ENCODE data around the gene MAP4.
"Not testable (repeated sequence)": the region's sequence is repeated elsewhere in the genome, so short reads cannot be mapped to it uniquely, and the experiment has no call there.

Gene MAP4

DNA sequence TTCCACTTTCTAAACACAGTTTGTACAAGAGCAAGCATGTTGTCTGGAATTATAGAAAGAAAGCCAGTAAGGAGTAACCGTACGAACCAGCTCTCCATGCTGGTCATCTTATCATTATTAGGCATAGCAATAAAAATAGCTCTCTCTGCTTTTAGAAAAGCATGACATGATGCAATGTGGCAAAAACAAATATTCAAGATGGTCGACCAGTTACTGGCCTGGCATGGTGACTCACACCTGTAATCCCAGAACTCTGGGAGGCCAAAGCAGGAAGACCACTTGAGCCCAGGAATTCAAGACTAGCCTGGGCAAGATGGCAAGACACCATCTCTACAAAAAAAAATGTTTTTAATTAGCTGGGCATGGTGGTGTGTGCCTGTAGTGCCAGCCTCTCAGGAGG, 2.6 kb upstream of the MAP4 start:
- no peak for DNase-seq (ENCODE audit: low read depth in 4 of 4, low spot score in 1 of 4)

DNA sequence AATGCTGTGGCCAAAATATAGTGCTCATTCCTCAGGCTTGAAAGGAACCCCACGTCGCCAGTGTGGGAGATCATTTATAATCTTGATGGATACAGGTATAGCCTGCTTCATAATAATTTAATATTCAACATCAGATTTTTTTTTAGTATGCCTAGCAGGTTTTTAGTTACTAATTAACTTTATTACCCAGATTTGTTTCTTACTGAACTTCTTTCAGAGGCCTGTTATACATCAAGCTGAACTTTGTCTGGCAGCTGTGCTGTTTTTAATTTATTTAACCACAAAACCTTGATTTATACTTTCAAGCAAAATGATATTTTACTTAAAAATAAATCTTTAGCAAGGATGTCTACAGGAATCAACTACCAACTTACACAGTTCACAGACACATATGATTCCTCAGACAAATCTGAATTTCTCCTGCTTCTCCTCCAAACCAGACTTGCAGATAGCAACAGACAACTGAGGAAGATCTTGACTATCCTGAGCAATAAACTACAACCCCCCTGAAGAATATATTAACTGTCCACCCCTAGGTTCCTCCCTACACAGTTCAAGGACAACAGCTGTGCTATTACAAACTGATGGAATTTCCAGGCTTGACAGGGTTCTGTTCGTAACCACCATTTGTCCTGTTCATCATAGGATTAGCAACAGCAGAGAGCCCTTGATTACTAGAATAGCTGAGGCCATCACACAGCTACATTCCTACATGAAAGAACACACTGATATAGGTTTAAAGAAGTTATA, 610 bp downstream of the MAP4 start:
- no peak for DNase-seq (ENCODE audit: low read depth in 4 of 4, low spot score in 1 of 4)

DNA sequence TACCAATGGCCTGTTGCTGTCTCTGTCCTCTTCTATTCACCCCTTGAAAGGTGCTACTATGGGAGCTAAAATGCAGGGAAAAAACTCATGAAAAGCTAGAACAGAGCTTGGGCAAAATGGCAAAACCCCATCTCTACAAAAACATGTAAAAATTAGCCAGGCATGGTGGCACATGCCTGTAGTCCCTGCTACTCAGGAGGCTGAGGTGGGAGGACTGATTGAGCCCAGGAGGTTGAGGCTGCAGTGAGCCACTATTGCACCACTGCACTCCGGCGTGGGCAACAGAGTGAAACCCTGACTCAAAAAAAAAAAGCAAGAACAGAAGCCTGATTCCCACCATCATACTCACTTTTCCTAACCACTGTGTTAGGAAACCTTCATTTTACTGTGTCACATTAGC, 1.9 kb downstream of the MAP4 start:
- DNase-seq (ENCODE audit: low read depth in 4 of 4, low spot score in 1 of 4), result no peak

DNA sequence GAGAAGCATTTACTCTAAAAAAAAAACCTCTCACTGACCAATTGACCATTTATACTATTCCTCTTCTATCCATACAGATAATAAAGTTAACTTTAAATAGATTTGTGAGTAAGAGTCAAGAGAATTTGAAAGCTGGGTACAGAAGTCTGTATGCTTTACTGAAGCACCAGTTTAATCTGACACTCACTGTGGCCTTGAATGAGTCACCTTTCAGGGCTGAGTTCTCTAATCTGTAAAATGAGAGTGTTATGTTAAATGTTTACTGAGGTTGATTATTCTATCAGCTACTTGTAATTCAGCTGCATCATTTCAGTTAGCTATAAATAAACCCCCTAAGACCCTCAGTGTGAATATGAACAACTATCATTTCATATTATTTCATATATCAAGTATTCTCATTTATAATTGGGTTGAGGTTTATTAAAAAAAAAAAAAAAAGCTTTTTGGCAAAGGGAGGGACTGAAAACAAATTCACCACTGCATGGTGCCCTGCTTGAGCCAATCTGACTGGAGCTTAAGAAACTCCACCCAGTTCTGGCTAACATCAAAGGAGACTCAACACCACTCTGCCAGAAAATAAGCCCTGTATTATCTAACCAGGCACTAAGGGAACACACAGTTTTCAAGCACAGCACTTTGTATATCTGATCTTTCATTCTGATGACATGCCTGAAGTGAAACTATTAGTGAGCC, 2.8 kb downstream of the MAP4 start:
- DNase-seq (ENCODE audit: low read depth in 4 of 4, low spot score in 1 of 4), result no peak

DNA sequence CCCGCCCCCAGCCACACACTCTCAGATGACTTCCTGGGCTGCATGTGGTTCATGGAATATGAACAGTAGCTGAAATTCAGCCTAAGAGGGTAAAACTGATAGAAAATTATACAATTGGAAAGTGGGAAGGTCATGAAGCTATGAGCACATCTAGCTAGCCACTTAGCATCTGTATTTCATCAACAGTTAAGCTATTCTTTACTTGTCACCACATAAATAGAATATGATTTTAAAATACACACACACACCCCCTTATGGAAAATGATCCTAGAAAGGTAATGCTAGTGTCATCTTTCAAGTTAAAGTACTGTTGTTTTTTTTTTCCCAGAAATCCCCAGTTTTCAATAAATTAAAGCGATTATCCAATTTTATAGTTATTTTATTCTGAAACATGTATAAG, 3.6 kb downstream of the MAP4 start:
- no peak for DNase-seq (ENCODE audit: low read depth in 4 of 4, low spot score in 1 of 4)

DNA sequence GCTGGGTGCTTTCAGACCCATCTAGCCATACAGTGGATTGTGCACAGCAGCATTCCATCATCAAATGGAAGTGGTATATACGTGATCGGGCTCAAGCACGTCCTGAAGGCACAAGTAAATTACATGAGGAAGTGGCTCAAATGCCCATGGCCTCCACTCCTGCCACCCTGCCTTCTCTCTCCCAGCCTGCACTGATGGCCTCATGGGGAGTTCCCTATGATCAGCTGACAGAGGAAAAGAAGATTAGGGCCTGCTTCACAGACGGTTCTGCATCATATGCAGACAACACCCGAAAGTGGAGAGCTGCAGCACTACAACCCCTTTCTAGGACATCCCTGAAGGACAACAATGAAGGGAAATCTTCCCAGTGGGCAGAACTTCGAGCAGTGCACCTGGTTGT, 8.2 kb downstream of the MAP4 start:
- not testable (repeated sequence) for DNase-seq (ENCODE audit: low read depth in 4 of 4, low spot score in 1 of 4)

DNA sequence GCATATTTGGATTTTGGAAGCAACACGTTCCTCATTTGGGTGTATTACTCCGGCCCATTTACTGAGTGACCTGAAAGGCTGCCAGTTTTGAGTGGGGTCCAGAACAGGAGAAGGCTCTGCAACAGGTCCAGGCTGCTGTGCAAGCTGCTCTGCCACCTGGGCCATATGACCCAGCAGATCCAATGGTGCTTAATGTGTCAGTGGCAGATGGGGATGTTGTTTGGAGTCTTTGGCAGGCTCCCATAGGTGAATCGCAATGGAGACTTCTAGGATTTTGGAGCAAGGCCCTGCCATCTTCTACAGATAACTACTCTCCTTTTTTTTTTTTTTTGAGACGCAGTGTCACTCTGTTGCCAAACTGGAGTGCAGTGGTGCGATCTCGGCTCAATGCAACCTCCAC, 8.9 kb downstream of the MAP4 start:
- DNase-seq (ENCODE audit: low read depth in 4 of 4, low spot score in 1 of 4), result not testable (repeated sequence)

DNA sequence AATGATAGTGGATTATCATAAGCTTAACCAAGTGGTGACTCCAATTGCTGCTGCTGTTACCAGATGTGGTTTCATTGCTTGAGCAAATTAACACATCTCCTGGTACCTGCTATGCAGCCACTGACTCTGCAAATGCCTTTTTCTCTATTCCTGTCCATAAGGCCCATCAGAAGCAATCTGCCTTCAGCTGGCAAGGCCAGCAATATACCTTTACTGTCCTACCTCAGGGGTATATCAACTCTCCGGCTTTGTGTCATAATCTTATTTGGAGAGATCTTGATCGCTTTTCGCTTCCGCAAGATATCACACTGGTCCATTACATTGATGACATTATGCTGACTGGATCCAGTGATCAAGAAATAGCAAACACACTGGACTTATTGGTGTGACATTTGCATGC, 9.4 kb downstream of the MAP4 start:
- not testable (repeated sequence) for DNase-seq (ENCODE audit: low read depth in 4 of 4, low spot score in 1 of 4)

DNA sequence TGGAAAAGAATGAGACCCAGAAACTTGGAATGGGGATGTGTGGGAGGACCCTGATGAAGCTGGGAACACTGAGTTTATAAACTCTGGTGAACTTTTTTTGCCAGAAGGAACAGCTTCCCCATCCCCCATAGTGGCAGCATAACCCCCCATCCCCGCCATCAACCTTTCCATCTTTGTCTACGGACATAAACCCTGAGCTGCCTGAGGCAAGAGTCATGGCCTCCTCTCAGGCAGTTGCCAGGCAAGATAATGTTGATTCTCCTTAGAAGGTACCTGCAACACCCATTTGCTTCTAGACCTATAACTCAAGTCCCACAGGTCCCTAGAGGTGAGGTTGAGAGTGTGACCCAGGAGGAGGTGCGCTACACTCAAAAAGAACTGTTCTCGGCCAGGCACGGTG, 11.5 kb downstream of the MAP4 start:
- DNase-seq (ENCODE audit: low read depth in 4 of 4, low spot score in 1 of 4), result no peak

DNA sequence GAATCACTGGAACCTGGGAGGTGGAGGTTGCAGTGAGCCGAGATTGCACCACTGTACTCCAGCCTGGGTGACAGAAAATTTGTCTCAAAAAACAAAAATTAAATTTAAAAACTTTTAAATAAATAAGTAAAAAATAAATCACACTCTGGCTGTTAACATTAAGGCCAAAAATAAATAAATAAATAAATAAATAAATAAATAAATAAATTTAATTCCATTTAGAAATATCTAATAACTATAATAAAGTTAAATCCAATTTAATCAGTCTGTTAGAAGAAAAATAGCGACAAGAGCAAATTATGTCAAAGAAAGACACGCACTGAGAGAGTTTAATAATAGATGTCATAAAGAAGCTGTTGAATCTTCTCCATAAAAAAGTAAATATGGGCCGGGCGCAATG, 13.4 kb downstream of the MAP4 start:
- DNase-seq (ENCODE audit: low read depth in 4 of 4, low spot score in 1 of 4), result no peak

DNA sequence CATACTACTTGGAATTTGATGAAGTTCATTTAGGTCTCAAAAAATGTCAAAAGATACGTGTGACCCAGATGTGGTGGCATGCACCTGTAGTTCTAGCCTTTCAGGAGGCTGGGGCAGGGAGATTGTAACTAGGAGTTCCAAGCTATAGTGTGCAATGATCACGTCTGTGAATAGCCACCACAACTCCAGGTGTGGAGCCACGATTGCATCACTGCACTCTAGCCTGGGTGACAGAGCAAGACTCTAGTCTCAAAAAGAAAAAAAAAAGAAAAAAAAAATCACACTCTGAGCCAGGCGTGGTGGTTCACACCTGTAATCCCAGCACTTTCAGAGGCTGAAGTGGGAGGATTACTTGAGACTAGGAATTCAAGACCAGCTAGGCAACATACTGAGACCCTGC, 14.2 kb downstream of the MAP4 start:
- DNase-seq (ENCODE audit: low read depth in 4 of 4, low spot score in 1 of 4), result no peak

DNA sequence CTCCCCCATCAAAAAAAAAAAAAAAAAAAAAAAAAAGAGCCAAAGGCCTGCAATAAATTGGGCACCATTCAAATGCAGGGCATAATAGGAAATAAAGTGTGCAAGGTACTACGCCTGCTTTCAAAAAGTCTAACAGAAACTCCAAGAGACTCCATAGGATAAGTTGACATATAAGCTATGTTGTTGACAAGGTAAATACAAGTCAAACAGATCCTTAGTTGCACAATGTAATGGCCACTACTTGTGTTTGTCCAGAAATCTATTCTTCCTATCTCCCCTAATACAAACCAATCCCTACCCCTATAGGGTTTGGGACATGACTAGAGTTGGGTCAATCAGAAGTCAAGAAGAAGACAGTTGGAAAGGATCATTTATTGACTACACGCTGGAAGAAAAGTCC, 16.0 kb downstream of the MAP4 start:
- no peak for DNase-seq (ENCODE audit: low read depth in 4 of 4, low spot score in 1 of 4)

DNA sequence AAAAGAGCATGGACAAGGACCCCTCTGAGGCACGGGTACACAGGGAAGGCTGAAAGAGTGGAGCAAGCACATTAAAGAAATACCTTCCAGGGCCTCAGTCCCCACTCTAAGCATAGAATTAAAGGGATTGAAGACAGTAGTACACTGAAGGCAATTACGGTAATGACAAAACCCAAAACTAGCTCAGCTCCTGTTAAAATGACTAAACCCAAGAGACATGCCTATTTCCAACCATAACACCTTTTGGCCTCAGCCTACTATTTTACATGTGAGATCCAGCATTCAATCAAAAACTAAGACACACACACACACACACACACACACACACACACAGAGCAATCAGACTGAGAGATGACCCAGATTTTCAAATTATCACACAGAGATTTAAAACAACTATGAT, 19.8 kb downstream of the MAP4 start:
- no peak for DNase-seq (ENCODE audit: low read depth in 4 of 4, low spot score in 1 of 4)

DNA sequence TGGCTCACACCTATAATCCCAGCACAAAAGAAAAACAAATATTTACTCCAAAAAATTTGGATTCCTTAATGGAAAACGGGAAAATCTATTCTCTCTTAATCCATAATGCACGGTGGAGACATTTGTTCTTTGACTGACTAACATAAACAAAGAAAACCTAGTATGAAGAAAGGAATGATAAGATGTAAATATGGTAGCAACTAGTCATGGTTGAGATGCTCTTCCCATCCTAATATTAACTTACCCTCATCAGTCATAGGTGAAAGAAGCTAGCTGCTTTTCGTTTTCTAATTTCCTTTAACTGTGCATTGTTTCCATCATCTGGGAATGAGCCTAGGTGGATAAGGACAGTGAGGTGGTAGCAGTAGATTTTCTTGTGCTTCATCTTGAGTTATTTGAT, 22.0 kb downstream of the MAP4 start:
- DNase-seq (ENCODE audit: low read depth in 4 of 4, low spot score in 1 of 4), result no peak

DNA sequence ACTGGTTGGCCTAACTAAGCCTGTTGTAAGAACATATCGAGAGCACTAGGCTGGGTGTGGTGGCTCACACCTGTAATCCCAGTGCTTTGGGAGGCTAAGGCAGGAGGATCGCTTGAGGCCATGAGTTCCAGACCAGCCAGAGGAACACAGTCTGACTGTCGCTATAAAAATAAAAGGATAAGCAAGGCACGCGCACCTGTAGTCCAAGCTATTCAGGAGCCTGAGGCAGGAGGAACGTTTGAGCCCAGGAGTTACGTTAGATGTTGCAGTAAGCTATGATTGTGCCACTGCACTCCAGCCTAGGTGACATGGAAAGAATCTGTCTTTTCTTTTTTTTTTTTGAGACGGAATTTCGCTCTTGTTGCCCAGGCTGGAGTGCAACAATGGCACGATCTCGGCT, 24.9 kb downstream of the MAP4 start:
- no peak for DNase-seq (ENCODE audit: low read depth in 4 of 4, low spot score in 1 of 4)

DNA sequence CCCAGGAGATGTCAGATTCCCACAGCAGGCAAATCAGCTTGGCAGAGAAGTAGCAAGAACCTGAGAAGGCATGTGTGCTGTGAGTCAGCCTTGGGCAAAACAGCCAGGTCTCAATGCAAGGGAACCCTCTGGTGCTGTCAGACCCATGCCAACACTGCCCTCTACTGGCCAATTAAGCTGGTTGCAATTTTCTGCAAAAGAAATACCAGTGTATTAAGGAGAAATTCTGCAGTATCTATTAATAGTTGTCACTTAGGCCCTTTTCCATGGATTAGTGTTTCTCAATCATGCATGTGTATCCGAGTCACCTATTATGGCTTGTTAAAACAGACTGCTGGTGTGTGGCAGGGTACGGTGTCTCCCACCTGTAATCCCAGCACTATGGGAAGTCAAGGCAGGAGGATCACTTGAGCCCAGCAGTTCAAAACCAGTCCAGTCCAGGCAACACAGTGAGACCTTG, 26.2 kb downstream of the MAP4 start:
- DNase-seq (ENCODE audit: low read depth in 4 of 4, low spot score in 1 of 4), result peak; percentile 47 to 59 (median 50)

DNA sequence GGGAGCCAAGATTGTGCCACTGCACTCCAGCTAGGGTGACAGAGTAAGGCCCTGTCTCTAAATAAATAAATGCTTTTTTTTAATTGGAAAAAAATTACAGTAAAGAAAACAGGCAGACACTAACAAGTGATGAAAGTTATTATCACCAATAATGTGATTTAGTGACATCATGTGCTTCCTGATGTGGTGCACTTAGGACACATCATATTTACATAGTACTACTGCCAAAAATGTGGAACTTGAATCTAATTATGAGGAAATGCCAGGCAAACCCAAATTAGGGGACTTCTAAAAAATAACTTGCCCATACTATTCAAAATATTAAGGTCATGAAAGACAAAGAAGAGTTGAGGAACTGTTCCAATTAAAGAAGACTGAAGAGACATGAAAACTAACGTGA, 30.8 kb downstream of the MAP4 start:
- DNase-seq (ENCODE audit: low read depth in 4 of 4, low spot score in 1 of 4), result no peak

DNA sequence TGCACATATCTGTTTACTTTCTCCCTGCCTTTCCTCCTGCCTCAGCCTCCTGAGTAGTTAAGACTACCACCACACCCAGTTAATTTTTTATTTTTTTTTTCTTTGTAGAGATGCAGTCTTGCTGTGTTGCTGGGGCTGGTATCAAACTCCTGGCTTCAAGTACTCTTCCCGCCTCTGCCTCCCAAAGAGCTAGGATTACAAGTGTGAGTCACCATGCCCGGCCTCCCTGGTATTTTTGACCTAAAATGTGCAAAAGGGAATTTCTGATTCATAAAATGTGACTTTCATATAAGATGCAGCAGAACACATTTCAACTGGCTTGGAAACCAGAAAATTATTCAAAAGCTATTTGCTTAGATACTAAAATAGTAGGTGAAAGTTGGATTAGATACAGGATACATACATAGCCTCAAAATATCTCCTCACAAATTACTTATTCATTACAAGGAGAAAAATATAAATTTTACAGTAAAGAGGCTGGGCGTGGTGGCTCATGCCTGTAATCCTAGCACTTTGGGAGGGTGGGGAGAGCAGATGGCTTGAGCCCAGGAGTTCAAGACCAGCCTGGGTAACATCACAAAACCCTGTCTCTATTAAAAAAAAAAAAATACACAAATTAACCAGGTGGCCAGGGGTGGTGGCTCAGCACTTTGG, 32.0 kb downstream of the MAP4 start:
- no peak for DNase-seq (ENCODE audit: low read depth in 4 of 4, low spot score in 1 of 4)

DNA sequence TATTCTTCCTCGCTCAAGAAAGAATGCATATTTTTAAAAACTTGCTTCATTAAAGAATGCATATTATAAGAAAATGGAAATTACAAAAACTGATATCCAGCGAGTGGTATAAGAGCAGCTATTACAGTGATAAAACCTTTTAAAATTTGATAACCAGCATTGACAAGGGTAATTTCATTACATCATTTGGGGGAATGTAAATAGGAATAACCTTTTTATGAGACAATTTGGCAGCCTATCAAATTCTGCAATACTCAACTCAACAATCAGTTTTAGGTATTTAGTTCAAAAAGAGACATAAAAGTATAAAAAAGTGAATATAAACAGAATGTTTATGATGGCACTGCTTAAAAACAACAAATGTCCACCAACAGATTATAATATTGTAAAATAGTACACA, 35.4 kb downstream of the MAP4 start:
- no peak for DNase-seq (ENCODE audit: low read depth in 4 of 4, low spot score in 1 of 4)

DNA sequence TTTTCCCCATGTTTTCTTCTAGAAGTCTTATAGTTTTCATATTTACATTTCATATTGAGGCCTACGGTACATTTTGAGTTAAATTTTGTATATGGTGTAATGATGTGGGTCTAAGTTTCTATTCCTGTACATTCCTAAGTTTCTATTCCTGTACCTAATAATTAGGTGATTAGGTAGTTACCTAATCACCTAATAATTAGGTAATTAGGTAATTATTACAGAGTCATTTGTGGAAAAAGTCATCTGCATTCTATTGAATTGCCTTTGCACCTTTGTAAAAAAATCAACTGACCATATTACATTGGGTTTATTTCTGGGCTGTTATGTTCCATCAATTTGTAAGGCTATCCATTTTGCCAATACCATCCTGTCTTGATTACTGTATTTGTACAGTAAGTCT, 37.1 kb downstream of the MAP4 start:
- no peak for DNase-seq (ENCODE audit: low read depth in 4 of 4, low spot score in 1 of 4)

DNA sequence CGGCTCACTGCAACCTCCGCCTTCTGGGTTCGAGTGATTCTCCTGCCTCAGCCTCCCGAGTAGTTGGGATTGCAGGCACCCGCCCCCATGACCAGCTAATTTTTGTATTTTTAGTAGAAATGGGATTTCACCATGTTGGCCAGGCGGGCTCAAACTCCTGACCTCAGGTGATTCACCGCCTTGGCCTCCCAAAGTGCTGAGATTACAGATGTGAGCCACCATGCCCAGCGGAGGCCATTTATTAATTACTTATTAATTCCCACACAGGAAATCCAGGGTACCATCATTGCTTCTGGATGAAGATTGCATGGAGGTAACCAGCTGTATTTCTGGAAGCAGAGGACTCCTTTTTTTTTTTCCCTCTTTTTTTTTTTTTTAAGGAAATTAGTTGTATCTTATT, 37.8 kb downstream of the MAP4 start:
- DNase-seq (ENCODE audit: low read depth in 4 of 4, low spot score in 1 of 4), result no peak

DNA sequence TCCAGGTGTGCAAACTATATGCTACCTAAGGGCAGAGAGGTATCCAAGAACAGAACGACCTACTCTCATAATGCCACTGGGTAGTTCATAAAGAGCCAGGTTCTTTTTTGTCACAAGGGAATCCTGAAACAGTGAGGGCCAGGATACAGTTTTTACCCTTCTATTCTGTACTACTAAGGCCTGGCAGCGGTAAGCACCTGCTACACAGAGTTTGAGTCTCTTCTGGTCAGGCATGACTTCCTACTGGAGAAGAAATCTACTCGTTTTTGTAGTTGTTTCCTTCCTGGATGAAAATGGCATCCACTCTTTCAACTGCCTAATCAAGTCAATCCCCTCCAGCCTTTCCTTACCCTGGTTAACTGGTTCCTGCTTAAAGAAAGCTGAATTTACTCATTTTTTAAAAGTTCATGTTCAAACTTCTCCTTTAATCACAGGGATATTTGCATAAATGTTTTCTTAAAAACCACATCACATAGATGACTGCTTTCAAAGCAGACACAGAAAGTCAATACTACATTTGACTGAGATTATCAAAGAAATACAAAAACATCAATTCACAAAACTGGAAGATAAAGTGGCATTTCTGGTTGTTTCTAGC, 40.0 kb downstream of the MAP4 start:
- no peak for DNase-seq (ENCODE audit: low read depth in 4 of 4, low spot score in 1 of 4)
